PC-3 (cell line): ENCODE results near the gene LEUTX. TPM values are rescaled to one million over a fixed set of nuclear protein-coding genes. Genes with fewer than 3 reads are reported as not detected.

Source experiments
- ATAC-seq: fragments of 200-7000 bp; cut with Tn5 transposase; 2 replicates; pipeline ENCODE4 v1.9.1; 2020; ENCODE audit warnings: mild to moderate bottlenecking, moderate library complexity
- BruUV-seq: library from RNA; stranded (reverse); fragments of 400-500 nt; replicated peaks from 2 replicates; lab custom pipeline; 2021; lab: Mats Ljungman, UMichigan
- CTCF ChIA-PET: fragments of 300-600 bp; sonication (Branson Sonifier 250); formaldehyde crosslinking; loops from one replicate; lab custom pipeline; 2022; ENCODE audit warnings: antibody characterized with exemption; lab: Charles Lee
- POLR2A ChIA-PET: fragments of 300-600 bp; sonication (Branson Sonifier 250); formaldehyde crosslinking; loops from one replicate; lab custom pipeline; 2022; ENCODE audit warnings: antibody characterized with exemption; ENCODE audit not compliant: unreplicated experiment; lab: Charles Lee
- DNase-seq: peaks from one replicate; pipeline ENCODE4 v3.0.0-alpha.2; 2015
- H2AFZ ChIP-seq: fragments of 300-600 bp; sonication (generic); 2 replicates; pipeline ENCODE4 v1.6.0; 2016; ENCODE audit warnings: antibody characterized with exemption, low read length
- H3F3A ChIP-seq: fragments of 300-600 bp; sonication (generic); one replicate; pipeline ENCODE4 v1.6.0; 2017; ENCODE audit warnings: antibody characterized with exemption, low read length, control low read depth, mild to moderate bottlenecking; ENCODE audit not compliant: unreplicated experiment
- H3K27ac ChIP-seq: fragments of 300-600 bp; sonication (generic); 2 replicates; pipeline ENCODE4 v1.5.1; 2016; ENCODE audit warnings: mild to moderate bottlenecking, low read length
- H3K27me3 ChIP-seq: fragments of 300-600 bp; sonication (generic); 2 replicates; pipeline ENCODE4 v1.6.1; 2016; ENCODE audit warnings: low read length, mixed read lengths
- H3K36me3 ChIP-seq: fragments of 300-600 bp; sonication (generic); 2 replicates; pipeline ENCODE4 v1.6.1; 2016; ENCODE audit warnings: low read depth, mixed run types, low read length, mixed read lengths
- H3K4me1 ChIP-seq: fragments of 300-600 bp; sonication (generic); 2 replicates; pipeline ENCODE4 v1.5.1; 2016; ENCODE audit warnings: low read length; ENCODE audit not compliant: insufficient read depth
- H3K4me2 ChIP-seq: fragments of 300-600 bp; sonication (generic); 2 replicates; pipeline ENCODE4 v1.6.0; 2016; ENCODE audit warnings: low read length
- H3K4me3 ChIP-seq: fragments of 300-600 bp; sonication (generic); 2 replicates; pipeline ENCODE4 v1.5.1; 2016; ENCODE audit warnings: mild to moderate bottlenecking, low read length, mixed read lengths
- H3K79me2 ChIP-seq: fragments of 300-600 bp; sonication (generic); 2 replicates; pipeline ENCODE4 v1.6.1; 2017; ENCODE audit warnings: low read length, mixed read lengths
- H3K9ac ChIP-seq: fragments of 300-600 bp; sonication (generic); 2 replicates; pipeline ENCODE4 v1.6.0; 2016; ENCODE audit warnings: mild to moderate bottlenecking, low read length
- H3K9me2 ChIP-seq: fragments of 300-600 bp; sonication (generic); replicated peaks from 2 replicates; pipeline ENCODE4 v1.6.1; 2016; ENCODE audit warnings: mixed run types, low read length, mixed read lengths
- H3K9me3 ChIP-seq: fragments of 300-600 bp; sonication (generic); 2 replicates; pipeline ENCODE4 v1.6.1; 2016; ENCODE audit warnings: low read length, mixed read lengths
- H4K20me1 ChIP-seq: fragments of 300-600 bp; sonication (generic); 2 replicates; pipeline ENCODE4 v1.6.1; 2016; ENCODE audit warnings: low read length, mixed read lengths
- CTCF ChIP-seq: fragments of 300-600 bp; sonication (generic); conservative IDR thresholded peaks from 2 replicates; pipeline ENCODE4 v1.5.1; 2017; ENCODE audit warnings: antibody characterized with exemption, low read depth, mild to moderate bottlenecking, low read length
- EZH2 ChIP-seq: fragments of 300-600 bp; sonication (generic); IDR thresholded peaks from one replicate; pipeline ENCODE4 v1.6.1; 2017; ENCODE audit warnings: antibody characterized with exemption, mild to moderate bottlenecking, low read length; ENCODE audit not compliant: unreplicated experiment
- EZH2phosphoT487 ChIP-seq: fragments of 300-600 bp; sonication (generic); IDR thresholded peaks from 2 replicates; pipeline ENCODE4 v1.6.1; 2018; ENCODE audit warnings: mild to moderate bottlenecking, antibody characterized with exemption, low read length, borderline replicate concordance
- intact Hi-C: fragments of 100-400 bp; cut with micrococcal nuclease; formaldehyde crosslinking; loops from 2 replicates; pipeline ENCODE4 v1.9.0; 2023
- total RNA-seq: library from RNA; depleted of rRNA; stranded (reverse); fragments of >200 nt; gene quantifications from 2 replicates; pipeline ENCODE4 v1.2.3, GENCODE V29; 2014

The LEUTX gene
- total RNA-seq, 1 experiment from 2014 or later = not detected

DNA sequence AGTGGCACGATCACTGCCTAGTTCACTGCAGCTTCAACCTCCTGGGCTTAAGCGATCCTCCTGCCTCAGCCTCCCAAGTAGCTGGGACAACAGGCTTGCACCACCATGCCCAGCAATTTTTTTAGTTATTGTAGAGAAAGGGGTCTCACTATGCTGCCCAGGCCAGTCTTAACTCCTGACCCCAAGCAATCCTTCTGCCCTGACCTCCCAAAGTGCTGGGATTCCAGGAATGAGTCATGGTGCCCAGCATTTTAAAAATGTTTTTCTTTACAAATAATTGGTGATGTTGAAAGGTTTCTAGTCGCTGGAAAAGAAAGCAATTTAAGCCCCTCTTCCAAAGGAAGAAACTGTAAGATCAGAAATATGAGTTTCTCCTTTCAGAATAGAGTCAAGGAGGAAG, 35.9 kb downstream of the LEUTX start:
- no TSS peak for BruUV-seq

DNA sequence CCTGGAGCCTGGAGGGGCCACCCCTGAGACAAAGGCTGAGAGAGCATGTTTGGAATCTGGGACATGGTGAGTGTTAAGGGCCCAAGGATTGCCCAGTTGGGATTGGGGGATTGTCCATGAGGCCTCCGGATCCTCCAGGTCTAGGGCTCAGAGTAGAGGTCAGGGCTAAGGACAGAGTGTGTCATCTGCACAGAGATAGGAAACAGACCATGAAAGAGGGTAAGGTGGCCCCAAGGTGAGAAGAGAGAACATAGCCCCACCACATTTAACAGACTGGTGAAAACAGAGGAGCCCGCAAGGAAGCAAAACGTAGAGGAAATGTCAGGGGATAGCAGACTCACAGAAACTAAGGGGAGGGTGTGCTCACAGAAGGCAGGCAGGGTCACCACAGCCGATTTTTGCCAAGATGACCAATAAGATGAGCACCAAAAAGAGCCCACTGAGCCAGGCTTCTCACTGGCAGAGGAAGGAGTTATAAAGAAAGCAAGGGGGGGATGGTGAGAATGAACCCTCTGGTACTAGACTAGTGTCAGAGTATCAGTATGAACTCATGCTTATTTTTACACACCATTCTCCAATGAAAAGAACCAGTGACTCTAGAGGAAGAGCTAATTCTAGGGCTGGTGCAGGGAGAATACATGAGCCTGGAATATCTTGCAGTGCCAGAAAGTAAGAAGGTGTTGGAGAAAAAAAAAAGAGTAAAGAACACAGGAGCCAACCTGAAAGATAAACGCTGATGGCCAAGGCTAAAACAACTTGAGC, 37.8 kb downstream of the LEUTX start:
- DNase-seq (no peak), ATAC-seq (no peak)
- TF ChIP-seq EZH2phosphoT487 (no peak), EZH2 (no peak)
- Histone ChIP-seq H4K20me1 (no peaks in the 10 kb centered on the region), H3K9me3 (no peaks in the 10 kb centered on the region), H3K4me3 (no peak overlapping the region), H3K27ac (no peak overlapping the region), H3K9me2 (no peaks in the 10 kb centered on the region), H3K4me1 (no peaks in the 10 kb centered on the region), H2AFZ (no peak overlapping the region), H3K4me2 (no peak overlapping the region), H3K9ac (no peak overlapping the region), H3F3A (no peaks in the 10 kb centered on the region), H3K27me3 (no peaks in the 10 kb centered on the region), H3K79me2 (no peaks in the 10 kb centered on the region), H3K36me3 (no peaks in the 10 kb centered on the region)
- CTCF ChIA-PET = no interaction called here
- no TSS peak for BruUV-seq
- intact Hi-C loops = no loop called here
- POLR2A ChIA-PET = no interaction called here

More for the DNA sequence above, 35.9 kb downstream of the LEUTX start:
- no peaks in the 10 kb centered on the region for H3K9me3 ChIP-seq
- DNase-seq (no peak), ATAC-seq (no peak)
- H3K9ac ChIP-seq = no peak overlapping the region
- H3K36me3 ChIP-seq = no peaks in the 10 kb centered on the region
- ChIA-PET CTCF (no interaction called here), POLR2A (no interaction called here)
- no peaks in the 10 kb centered on the region for H3K4me1 ChIP-seq
- no peak overlapping the region for H3K4me2 ChIP-seq
- intact Hi-C loops = no loop called here
- H3K9me2 ChIP-seq = no peaks in the 10 kb centered on the region
- no peaks in the 10 kb centered on the region for H4K20me1 ChIP-seq
- no peak overlapping the region for H3K27ac ChIP-seq
- H3F3A ChIP-seq = no peaks in the 10 kb centered on the region
- H2AFZ ChIP-seq = no peak overlapping the region
- H3K4me3 ChIP-seq = no peak overlapping the region
- H3K79me2 ChIP-seq = no peaks in the 10 kb centered on the region
- H3K27me3 ChIP-seq = no peaks in the 10 kb centered on the region
- TF ChIP-seq CTCF = no peak
- TF ChIP-seq EZH2phosphoT487 = no peak
- TF ChIP-seq EZH2 = no peak

DNA sequence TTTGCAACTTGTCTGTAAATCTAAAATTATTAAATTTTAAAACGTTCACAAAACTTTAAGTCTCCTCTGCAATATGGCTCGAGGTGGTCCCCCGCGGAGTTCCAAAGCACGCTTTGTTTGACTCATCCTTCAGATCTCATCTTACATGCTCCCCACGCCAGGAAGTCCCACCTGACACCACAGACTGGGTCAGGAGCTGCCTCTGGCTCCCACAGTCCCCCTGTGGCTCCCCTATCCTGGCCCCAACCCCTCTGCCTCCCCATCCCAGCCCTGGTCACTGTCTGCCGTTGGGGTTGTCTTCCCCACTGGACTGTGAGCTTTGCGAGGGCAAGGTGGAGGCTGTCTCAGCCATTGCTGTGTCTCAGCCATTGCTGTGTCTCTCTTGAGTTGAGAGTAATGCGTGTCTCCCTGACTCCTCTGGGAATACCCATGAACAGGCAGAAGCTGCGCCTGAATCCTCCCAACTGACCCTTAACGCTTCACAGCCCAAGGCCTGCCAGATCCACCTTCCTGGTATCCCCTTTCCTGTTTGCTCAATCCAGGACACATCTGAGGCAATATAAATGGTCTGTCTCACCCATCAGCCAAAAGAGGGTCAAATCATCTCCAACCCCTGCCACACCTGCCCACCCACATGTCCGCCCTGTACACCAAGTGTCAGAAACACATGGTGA, 39.4 kb downstream of the LEUTX start:
- TF ChIP-seq CTCF = no peak
- no peak for TF ChIP-seq EZH2phosphoT487
- no peak for TF ChIP-seq EZH2
- H3K27me3 ChIP-seq = no peaks in the 10 kb centered on the region
- H3K4me1 ChIP-seq = no peaks in the 10 kb centered on the region
- no peak overlapping the region for H3K9ac ChIP-seq
- ChIA-PET CTCF (no interaction called here), POLR2A (no interaction called here)
- DNase-seq = no peak
- no peak overlapping the region for H3K27ac ChIP-seq
- H3F3A ChIP-seq = no peaks in the 10 kb centered on the region
- ATAC-seq = no peak
- no peaks in the 10 kb centered on the region for H3K36me3 ChIP-seq
- no peaks in the 10 kb centered on the region for H3K9me2 ChIP-seq
- H3K79me2 ChIP-seq = no peaks in the 10 kb centered on the region
- no peaks in the 10 kb centered on the region for H3K9me3 ChIP-seq
- H4K20me1 ChIP-seq = no peaks in the 10 kb centered on the region
- no peak overlapping the region for H2AFZ ChIP-seq
- no peak overlapping the region for H3K4me2 ChIP-seq
- H3K4me3 ChIP-seq = no peak overlapping the region
- no TSS peak for BruUV-seq
- intact Hi-C loops = no loop called here
